B cell (primary cell): ENCODE measurements around the gene CPPED1. TPM values are rescaled to one million over a fixed set of nuclear protein-coding genes. Genes with fewer than 3 reads are reported as not detected.

Experiments
- ATAC-seq: fragments of 200-7000 bp; cut with Tn5 transposase; one replicate; pipeline ENCODE4 v1.10.0; 2021; ENCODE audit warnings: low read depth, mild to moderate bottlenecking, moderate number of reproducible peaks, moderate library complexity
- CTCF ChIA-PET: fragments of 350-600 bp; sonication (Branson Sonifier 250); formaldehyde crosslinking; loops from one replicate; lab custom pipeline; 2021; ENCODE audit warnings: antibody characterized with exemption, inconsistent platforms; lab: Charles Lee
- POLR2A ChIA-PET: fragments of 350-600 bp; sonication (Branson Sonifier 250); formaldehyde crosslinking; loops from one replicate; lab custom pipeline; 2021; ENCODE audit warnings: antibody characterized with exemption; lab: Charles Lee
- DNase-seq: peaks from one replicate; pipeline ENCODE4 v3.0.0; 2013
- H2AFZ ChIP-seq: 2 replicates; pipeline ENCODE4 v1.6.1; 2012; ENCODE audit warnings: mild to moderate bottlenecking, low read depth, low read length; ENCODE audit not compliant: insufficient read depth, poor library complexity, severe bottlenecking
- H3K27ac ChIP-seq, 2 donors: 1 replicate in 1 of 2; 2 replicates in 1 of 2; pipeline ENCODE4 v1.5.1; 2012 to 2013; ENCODE audit warnings: low read length in 2 of 2, mild to moderate bottlenecking in 2 of 2, moderate library complexity in 1 of 2
- H3K27me3 ChIP-seq, 4 experiments: fragments of 200-600 bp in 1 of 4; sonication (generic) in 1 of 4; replicated peaks in 1 of 4; 1 replicate in 2 of 4; 2 replicates in 2 of 4; pipeline versions ENCODE4 v1.6.1 to v1.7.0; 2013 to 2016; ENCODE audit warnings: low read length in 3 of 4, mild to moderate bottlenecking in 2 of 4, mixed read lengths in 1 of 4, moderate library complexity in 1 of 4; ENCODE audit not compliant: insufficient read depth in 4 of 4, control insufficient read depth in 3 of 4; ENCODE audit errors: control extremely low read depth in 1 of 4
- H3K36me3 ChIP-seq, 2 experiments: replicated peaks in 1 of 2; 1 replicate in 1 of 2; 2 replicates in 1 of 2; pipeline versions ENCODE4 v1.6.1 to v1.7.1; 2013; ENCODE audit warnings: low read length in 1 of 2; ENCODE audit not compliant: insufficient read depth in 2 of 2, control insufficient read depth in 1 of 2; ENCODE audit errors: control extremely low read depth in 1 of 2, extremely low read depth in 1 of 2
- H3K4me1 ChIP-seq, 2 donors: fragments of 200-600 bp in 1 of 2; sonication (generic) in 1 of 2; 1 replicate in 1 of 2; 2 replicates in 1 of 2; pipeline versions ENCODE4 v1.5.1 to v1.6.1; 2013 to 2017; ENCODE audit warnings: low read length in 2 of 2; ENCODE audit not compliant: control insufficient read depth in 2 of 2, insufficient read depth in 2 of 2
- H3K4me2 ChIP-seq: replicated peaks from 2 replicates; pipeline ENCODE3; 2012; ENCODE audit warnings: mild to moderate bottlenecking, low read depth, low read length; ENCODE audit not compliant: poor library complexity, severe bottlenecking
- H3K4me3 ChIP-seq, 5 experiments: fragments of 200-600 bp in 1 of 5; sonication (generic) in 1 of 5; 1 replicate in 3 of 5; 2 replicates in 2 of 5; pipeline versions ENCODE4 v1.5.1 to v1.7.0; 2011 to 2016; ENCODE audit warnings: low read length in 4 of 5, mild to moderate bottlenecking in 4 of 5, low read depth in 2 of 5, control low read depth in 1 of 5, moderate library complexity in 1 of 5; ENCODE audit not compliant: insufficient read depth in 1 of 5; ENCODE audit errors: control extremely low read depth in 1 of 5, extremely low read depth in 1 of 5
- H3K79me2 ChIP-seq: fragments of 200-600 bp; sonication (generic); one replicate; pipeline ENCODE4 v1.6.0; 2016; ENCODE audit warnings: low read length; ENCODE audit not compliant: control insufficient read depth, insufficient read depth
- H3K9ac ChIP-seq: fragments of 200-600 bp; sonication (generic); 2 replicates; pipeline ENCODE4 v1.6.1; 2017; ENCODE audit warnings: mild to moderate bottlenecking, low read length, moderate library complexity
- H3K9me3 ChIP-seq, 3 donors: one replicate each; pipeline versions ENCODE4 v1.6.1 to v1.7.1; 2013; ENCODE audit warnings: low read length in 2 of 3; ENCODE audit not compliant: control insufficient read depth in 2 of 3, insufficient read depth in 1 of 3; ENCODE audit errors: control extremely low read depth in 1 of 3
- H4K20me1 ChIP-seq: 2 replicates; pipeline ENCODE4 v1.6.0; 2012; ENCODE audit warnings: mild to moderate bottlenecking, low read length; ENCODE audit not compliant: insufficient read depth, control insufficient read depth, poor library complexity, severe bottlenecking
- H3K27ac Mint-ChIP-seq: one replicate; pipeline ENCODE4 v1.8.0; 2021; ENCODE audit warnings: mixed read lengths
- H3K27me3 Mint-ChIP-seq: one replicate; pipeline ENCODE4 v1.8.0; 2021; ENCODE audit warnings: mixed read lengths
- H3K4me1 Mint-ChIP-seq: one replicate; pipeline ENCODE4 v1.8.0; 2021; ENCODE audit warnings: mixed read lengths
- H3K4me3 Mint-ChIP-seq: one replicate; pipeline ENCODE4 v1.8.0; 2021; ENCODE audit warnings: mixed read lengths
- H3K9me3 Mint-ChIP-seq: one replicate; pipeline ENCODE4 v1.8.0; 2022; ENCODE audit warnings: mixed read lengths; ENCODE audit not compliant: insufficient read depth
- EZH2 ChIP-seq: IDR thresholded peaks from 2 replicates; pipeline ENCODE4 v1.6.1; 2012; ENCODE audit warnings: borderline replicate concordance, low read depth, mild to moderate bottlenecking, moderate library complexity, low read length; ENCODE audit not compliant: insufficient read depth, poor library complexity, severe bottlenecking
- WGBS: methylation state at CpG from one replicate; pipeline ENCODE4 v1.1.5; 2013; ENCODE audit warnings: missing lambda C conversion rate; ENCODE audit not compliant: insufficient coverage; 5-methylcytosine and 5-hydroxymethylcytosine counted together
- intact Hi-C: fragments of 100-400 bp; cut with micrococcal nuclease; formaldehyde crosslinking; loops from one replicate; pipeline ENCODE4 v1.10.0; 2022
- polyA plus RNA-seq: library from polyadenylated mRNA; depleted of rRNA; stranded (reverse); fragments of >200 nt; gene quantifications from 2 replicates; pipeline ENCODE4 v1.2.3, GENCODE V29; 2012
- total RNA-seq, 2 donors: library from RNA; stranded (reverse); fragments of 120-200 nt in 1 of 2; gene quantifications; 1 replicate in 1 of 2; 2 replicates in 1 of 2; pipeline versions ENCODE4 v1.2.3 to v1.2.4, GENCODE V29; 2013 to 2022
- TF ChIP-seq, protein P1 (sequence below): fragments of 200-600 bp; IDR thresholded peaks from one replicate; pipeline ENCODE4 v1.8.0; 2022; ENCODE audit warnings: antibody characterized with exemption, mild to moderate bottlenecking

The CPPED1 gene
- total and polyA plus RNA-seq, 2 donors (not counting 1 experiment from before 2014, with no cell fraction given), result 5.9 to 11.3 TPM

DNA sequence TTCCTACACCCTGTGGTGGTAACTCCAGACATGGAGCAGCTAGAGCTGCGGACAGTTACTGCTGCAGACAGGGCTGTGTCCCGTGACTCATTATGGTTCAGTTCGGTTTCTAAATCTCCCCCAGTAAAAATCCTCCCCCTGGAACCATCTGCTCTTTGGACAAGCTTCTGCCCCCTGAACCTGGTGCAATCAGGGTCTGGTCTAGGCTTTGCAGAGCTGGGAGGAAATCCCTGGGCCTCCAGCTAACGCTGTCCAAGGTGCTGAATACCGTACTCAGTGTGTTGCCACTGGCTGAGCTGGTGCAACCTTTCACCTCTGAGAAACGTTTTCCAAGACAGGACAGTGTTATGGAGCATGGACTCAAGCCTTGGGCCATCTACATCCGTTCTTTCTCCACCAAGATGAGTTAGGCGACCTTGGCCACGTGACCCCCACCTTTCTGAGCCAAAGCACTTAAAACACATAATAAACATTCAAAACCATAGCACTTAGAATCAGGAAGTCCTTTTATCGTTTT, 142.0 kb downstream of the CPPED1 start:
- Mint-ChIP-seq H3K27me3 (peaks cover 8% of the 10 kb centered on the region), H3K27ac (no peak overlapping the region), H3K4me3 (no peak overlapping the region), H3K4me1 (no peaks in the 10 kb centered on the region), H3K9me3 (peaks cover 11% of the 10 kb centered on the region)
- peaks cover 3 to 16% (median 5%) of the 10 kb centered on the region in 3 donors for H3K9me3 ChIP-seq
- peaks cover 0 to 2% of the 10 kb centered on the region in 2 experiments for H3K36me3 ChIP-seq
- TF ChIP-seq, protein P1, sequence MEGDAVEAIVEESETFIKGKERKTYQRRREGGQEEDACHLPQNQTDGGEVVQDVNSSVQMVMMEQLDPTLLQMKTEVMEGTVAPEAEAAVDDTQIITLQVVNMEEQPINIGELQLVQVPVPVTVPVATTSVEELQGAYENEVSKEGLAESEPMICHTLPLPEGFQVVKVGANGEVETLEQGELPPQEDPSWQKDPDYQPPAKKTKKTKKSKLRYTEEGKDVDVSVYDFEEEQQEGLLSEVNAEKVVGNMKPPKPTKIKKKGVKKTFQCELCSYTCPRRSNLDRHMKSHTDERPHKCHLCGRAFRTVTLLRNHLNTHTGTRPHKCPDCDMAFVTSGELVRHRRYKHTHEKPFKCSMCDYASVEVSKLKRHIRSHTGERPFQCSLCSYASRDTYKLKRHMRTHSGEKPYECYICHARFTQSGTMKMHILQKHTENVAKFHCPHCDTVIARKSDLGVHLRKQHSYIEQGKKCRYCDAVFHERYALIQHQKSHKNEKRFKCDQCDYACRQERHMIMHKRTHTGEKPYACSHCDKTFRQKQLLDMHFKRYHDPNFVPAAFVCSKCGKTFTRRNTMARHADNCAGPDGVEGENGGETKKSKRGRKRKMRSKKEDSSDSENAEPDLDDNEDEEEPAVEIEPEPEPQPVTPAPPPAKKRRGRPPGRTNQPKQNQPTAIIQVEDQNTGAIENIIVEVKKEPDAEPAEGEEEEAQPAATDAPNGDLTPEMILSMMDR, result no peak
- TF ChIP-seq EZH2, result no peak
- DNase-seq (no peak), ATAC-seq (no peak)
- H3K4me1 ChIP-seq, result no peaks in the 10 kb centered on the region
- 60% methylated on average over 8 of the region's 10 CpGs for WGBS
- H3K4me2 ChIP-seq, result no peak overlapping the region
- ChIA-PET POLR2A (no interaction called here), CTCF (no interaction called here)
- H3K4me3 ChIP-seq, result no peak overlapping the region
- intact Hi-C loops, result no loop called here
- no peaks in the 10 kb centered on the region for H3K27me3 ChIP-seq
- H4K20me1 ChIP-seq, result no peaks in the 10 kb centered on the region
- no peak overlapping the region for H3K9ac ChIP-seq
- no peak overlapping the region for H2AFZ ChIP-seq
- H3K27ac ChIP-seq, result no peak overlapping the region
- H3K79me2 ChIP-seq, result no peaks in the 10 kb centered on the region

GRCh38 chr16:12659871-12660270, 143.8 kb downstream of the CPPED1 start:
- TF ChIP-seq EZH2, result no peak
- TF ChIP-seq, protein P1, result no peak
- ChIA-PET CTCF (no interaction called here), POLR2A (no interaction called here)
- H3K9me3 ChIP-seq, result peaks cover 3 to 9% (median 5%) of the 10 kb centered on the region in 3 donors
- no peaks in the 10 kb centered on the region for H3K79me2 ChIP-seq
- H3K9me3 Mint-ChIP-seq, result peaks cover 11% of the 10 kb centered on the region
- no peak overlapping the region for H3K27ac ChIP-seq
- H3K36me3 ChIP-seq, result peaks cover 0 to 2% of the 10 kb centered on the region in 2 experiments
- no peak overlapping the region for H3K9ac ChIP-seq
- H3K4me1 Mint-ChIP-seq, result no peaks in the 10 kb centered on the region
- DNase-seq, result no peak
- H3K4me3 ChIP-seq, result no peak overlapping the region
- H3K27ac Mint-ChIP-seq, result no peak overlapping the region
- H3K27me3 ChIP-seq, result no peaks in the 10 kb centered on the region
- H4K20me1 ChIP-seq, result no peaks in the 10 kb centered on the region
- H2AFZ ChIP-seq, result no peak overlapping the region
- intact Hi-C loops, result no loop called here
- no peak for ATAC-seq
- no peaks in the 10 kb centered on the region for H3K4me1 ChIP-seq
- no peak overlapping the region for H3K4me3 Mint-ChIP-seq
- no peak overlapping the region for H3K4me2 ChIP-seq
- H3K27me3 Mint-ChIP-seq, result peaks cover 14% of the 10 kb centered on the region
- WGBS, result 83% methylated on average over 1 of the region's 3 CpGs
